ENCODE measurements around the gene NFATC1.

NFATC1 gene

GRCh38 chr18:79527656-79528315 is 132.1 kb downstream of the NFATC1 start:
- WGBS, 2 donors (ENCODE audit: extremely low coverage in 2 of 2, insufficient read length in 2 of 2, insufficient replicate concordance in 1 of 2) = no CpG with 5 or more reads among the region's 16 CpGs
- no peak for DNase-seq (ENCODE audit: low spot score)
- H3K14ac ChIP-seq (ENCODE audit: low read length) = no peak overlapping the region
- H3K36me3 ChIP-seq (replicated peaks in 1 of 2; ENCODE audit: control insufficient read depth in 2 of 2, insufficient read depth in 2 of 2, low read length in 2 of 2) = no peaks in the 10 kb centered on the region
- H3K79me1 ChIP-seq (ENCODE audit: low read depth, low read length) = no peaks in the 10 kb centered on the region
- H3K27ac ChIP-seq (replicated peaks; ENCODE audit: low read length) = no peak overlapping the region
- H2BK12ac ChIP-seq (ENCODE audit: low read length) = no peak overlapping the region
- no peaks in the 10 kb centered on the region for H3K9me3 ChIP-seq (replicated peaks in 1 of 2; ENCODE audit: control insufficient read depth in 2 of 2, insufficient read depth in 1 of 2, low read depth in 1 of 2, low read length in 2 of 2)
- no peak overlapping the region for H3K23ac ChIP-seq (ENCODE audit: low read depth, low read length, poor library complexity)
- H2AFZ ChIP-seq (ENCODE audit: low read length) = no peak overlapping the region
- H4K91ac ChIP-seq (ENCODE audit: low read depth, low read length, poor library complexity) = no peak overlapping the region
- H3K9ac ChIP-seq (ENCODE audit: low read depth, low read length, poor library complexity) = no peak overlapping the region
- H3K4me2 ChIP-seq (ENCODE audit: insufficient read depth, low read length, poor library complexity, severe bottlenecking) = no peak overlapping the region
- H2BK5ac ChIP-seq (ENCODE audit: low read length) = no peak overlapping the region
- H3K4me1 ChIP-seq (ENCODE audit: control insufficient read depth in 2 of 2, insufficient read depth in 1 of 2, low read depth in 1 of 2, low read length in 2 of 2) = no peaks in the 10 kb centered on the region
- H2BK120ac ChIP-seq (ENCODE audit: low read depth, low read length) = no peak overlapping the region
- H2BK15ac ChIP-seq (ENCODE audit: low read length) = no peak overlapping the region
- H4K8ac ChIP-seq (ENCODE audit: low read depth, low read length) = no peak overlapping the region
- no peak overlapping the region for H3K4me3 ChIP-seq (ENCODE audit: low read length in 2 of 2)
- no peak overlapping the region for H2AK5ac ChIP-seq (ENCODE audit: low read depth, low read length)
- peaks cover 0 to 20% (median 0%) of the 10 kb centered on the region in 3 experiments for H3K27me3 ChIP-seq (ENCODE audit: control insufficient read depth in 3 of 3, insufficient read depth in 3 of 3, low read depth in 1 of 3, low read length in 3 of 3)
- H3K4ac ChIP-seq (ENCODE audit: low read length) = no peak overlapping the region
- H3K18ac ChIP-seq (ENCODE audit: low read length) = peak overlapping the region; percentile 53

DNA sequence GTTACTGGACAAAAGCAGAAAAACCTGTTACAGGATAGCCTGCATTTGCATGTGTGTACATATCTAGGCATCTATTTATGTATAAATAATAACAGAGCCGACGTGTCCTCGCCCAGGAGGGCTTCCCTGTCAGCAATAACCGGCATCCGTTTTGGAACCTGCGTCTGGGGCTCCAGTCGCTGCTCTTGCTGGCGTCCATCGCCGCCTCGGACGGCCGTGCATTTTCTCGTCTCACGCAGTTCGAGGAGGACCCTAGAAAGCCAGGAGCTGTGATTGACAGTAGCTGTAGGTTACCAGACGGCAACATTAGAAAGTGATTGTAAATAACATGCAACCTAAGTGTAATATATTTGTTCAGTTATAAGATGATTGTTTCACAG is 132.6 kb downstream of the NFATC1 start:
- DNase-seq (ENCODE audit: low spot score) = no peak
- no peak overlapping the region for H2BK12ac ChIP-seq (ENCODE audit: low read length)
- WGBS, 2 donors (ENCODE audit: extremely low coverage in 2 of 2, insufficient read length in 2 of 2, insufficient replicate concordance in 1 of 2) = no CpG with 5 or more reads among the region's 17 CpGs
- H4K8ac ChIP-seq (ENCODE audit: low read depth, low read length) = no peak overlapping the region
- no peak overlapping the region for H3K4ac ChIP-seq (ENCODE audit: low read length)
- H3K79me1 ChIP-seq (ENCODE audit: low read depth, low read length) = no peaks in the 10 kb centered on the region
- no peak overlapping the region for H3K4me3 ChIP-seq (ENCODE audit: low read length in 2 of 2)
- no peak overlapping the region for H3K18ac ChIP-seq (ENCODE audit: low read length)
- H3K4me2 ChIP-seq (ENCODE audit: insufficient read depth, low read length, poor library complexity, severe bottlenecking) = no peak overlapping the region
- no peak overlapping the region for H2BK5ac ChIP-seq (ENCODE audit: low read length)
- H3K9ac ChIP-seq (ENCODE audit: low read depth, low read length, poor library complexity) = no peak overlapping the region
- H3K9me3 ChIP-seq (replicated peaks in 1 of 2; ENCODE audit: control insufficient read depth in 2 of 2, insufficient read depth in 1 of 2, low read depth in 1 of 2, low read length in 2 of 2) = no peaks in the 10 kb centered on the region
- no peaks in the 10 kb centered on the region for H3K36me3 ChIP-seq (replicated peaks in 1 of 2; ENCODE audit: control insufficient read depth in 2 of 2, insufficient read depth in 2 of 2, low read length in 2 of 2)
- H2AFZ ChIP-seq (ENCODE audit: low read length) = no peak overlapping the region
- H2BK15ac ChIP-seq (ENCODE audit: low read length) = no peak overlapping the region
- no peak overlapping the region for H3K27ac ChIP-seq (replicated peaks; ENCODE audit: low read length)
- H2BK120ac ChIP-seq (ENCODE audit: low read depth, low read length) = no peak overlapping the region
- H3K27me3 ChIP-seq (ENCODE audit: control insufficient read depth in 3 of 3, insufficient read depth in 3 of 3, low read depth in 1 of 3, low read length in 3 of 3) = peaks cover 0 to 25% (median 0%) of the 10 kb centered on the region in 3 experiments
- no peak overlapping the region for H4K91ac ChIP-seq (ENCODE audit: low read depth, low read length, poor library complexity)
- no peak overlapping the region for H3K23ac ChIP-seq (ENCODE audit: low read depth, low read length, poor library complexity)
- H3K4me1 ChIP-seq (ENCODE audit: control insufficient read depth in 2 of 2, insufficient read depth in 1 of 2, low read depth in 1 of 2, low read length in 2 of 2) = no peaks in the 10 kb centered on the region
- no peak overlapping the region for H3K14ac ChIP-seq (ENCODE audit: low read length)
- H2AK5ac ChIP-seq (ENCODE audit: low read depth, low read length) = no peak overlapping the region

DNA sequence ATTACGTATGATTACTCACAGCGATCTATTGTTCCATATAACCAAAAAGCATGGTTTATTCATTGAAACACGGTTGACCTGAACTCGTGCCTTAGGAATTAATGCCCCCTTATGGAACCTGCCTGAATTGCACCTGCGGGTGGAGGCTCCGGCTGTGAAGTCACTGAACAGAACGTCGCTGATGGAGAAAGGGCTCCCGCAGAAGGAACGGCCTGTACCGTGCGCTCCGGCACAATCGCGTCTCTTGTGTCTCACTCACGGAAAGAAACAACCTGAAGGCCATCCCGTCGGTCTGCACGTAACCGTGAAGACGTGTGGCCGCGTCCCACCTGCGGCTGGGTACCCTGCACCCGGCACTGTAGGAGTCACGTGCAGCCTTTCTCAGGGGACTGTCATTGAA is 133.1 kb downstream of the NFATC1 start:
- Histone ChIP-seq H3K27ac (replicated peaks; ENCODE audit: low read length) (no peak overlapping the region), H4K91ac (ENCODE audit: low read depth, low read length, poor library complexity) (no peak overlapping the region), H2BK12ac (ENCODE audit: low read length) (no peak overlapping the region), H3K4ac (ENCODE audit: low read length) (no peak overlapping the region), H3K23ac (ENCODE audit: low read depth, low read length, poor library complexity) (no peak overlapping the region), H3K9me3 (replicated peaks in 1 of 2; ENCODE audit: control insufficient read depth in 2 of 2, insufficient read depth in 1 of 2, low read depth in 1 of 2, low read length in 2 of 2) (no peaks in the 10 kb centered on the region), H3K4me1 (ENCODE audit: control insufficient read depth in 2 of 2, insufficient read depth in 1 of 2, low read depth in 1 of 2, low read length in 2 of 2) (no peaks in the 10 kb centered on the region), H2AFZ (ENCODE audit: low read length) (peak overlapping the region; percentile 25), H3K9ac (ENCODE audit: low read depth, low read length, poor library complexity) (no peak overlapping the region), H3K4me3 (ENCODE audit: low read length in 2 of 2) (no peak overlapping the region), H2BK15ac (ENCODE audit: low read length) (no peak overlapping the region), H3K14ac (ENCODE audit: low read length) (peak overlapping the region; percentile 25), H3K79me1 (ENCODE audit: low read depth, low read length) (no peaks in the 10 kb centered on the region), H2AK5ac (ENCODE audit: low read depth, low read length) (peak overlapping the region; percentile 6), H3K4me2 (ENCODE audit: insufficient read depth, low read length, poor library complexity, severe bottlenecking) (no peak overlapping the region), H3K18ac (ENCODE audit: low read length) (no peak overlapping the region), H2BK5ac (ENCODE audit: low read length) (no peak overlapping the region), H3K27me3 (ENCODE audit: control insufficient read depth in 3 of 3, insufficient read depth in 3 of 3, low read depth in 1 of 3, low read length in 3 of 3) (peaks cover 0 to 29% (median 0%) of the 10 kb centered on the region in 3 experiments), H2BK120ac (ENCODE audit: low read depth, low read length) (no peak overlapping the region), H4K8ac (ENCODE audit: low read depth, low read length) (no peak overlapping the region), H3K36me3 (replicated peaks in 1 of 2; ENCODE audit: control insufficient read depth in 2 of 2, insufficient read depth in 2 of 2, low read length in 2 of 2) (no peaks in the 10 kb centered on the region)
- no CpG with 5 or more reads among the region's 26 CpGs for WGBS, 2 donors (ENCODE audit: extremely low coverage in 2 of 2, insufficient read length in 2 of 2, insufficient replicate concordance in 1 of 2)
- peak; percentile 71 for DNase-seq (ENCODE audit: low spot score)

DNA sequence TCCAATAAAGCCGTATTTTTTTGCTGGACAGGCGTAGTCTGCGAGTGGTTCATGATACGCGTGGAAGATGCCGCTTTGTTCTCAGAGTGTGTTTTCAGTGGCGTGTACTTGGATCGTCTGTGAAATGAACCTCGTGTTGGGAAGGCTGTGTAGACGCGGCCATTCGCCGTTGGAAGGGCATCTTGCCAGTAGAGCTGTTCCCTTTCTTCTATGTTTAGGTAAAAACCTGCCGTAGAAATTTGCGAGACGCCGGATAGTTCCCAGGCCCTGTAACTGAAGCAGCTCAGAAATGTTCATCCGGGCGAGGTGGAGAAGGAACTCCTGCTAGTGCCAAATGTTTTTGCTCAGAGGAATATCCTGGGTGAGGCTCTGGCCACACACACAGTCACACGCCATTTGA is 133.6 kb downstream of the NFATC1 start:
- no peak overlapping the region for H3K18ac ChIP-seq (ENCODE audit: low read length)
- H2BK12ac ChIP-seq (ENCODE audit: low read length) = no peak overlapping the region
- H3K9ac ChIP-seq (ENCODE audit: low read depth, low read length, poor library complexity) = no peak overlapping the region
- peak overlapping the region; percentile 6 for H2AK5ac ChIP-seq (ENCODE audit: low read depth, low read length)
- no peak overlapping the region for H3K4ac ChIP-seq (ENCODE audit: low read length)
- H3K23ac ChIP-seq (ENCODE audit: low read depth, low read length, poor library complexity) = no peak overlapping the region
- no peak overlapping the region for H4K91ac ChIP-seq (ENCODE audit: low read depth, low read length, poor library complexity)
- H3K4me1 ChIP-seq (ENCODE audit: control insufficient read depth in 2 of 2, insufficient read depth in 1 of 2, low read depth in 1 of 2, low read length in 2 of 2) = no peaks in the 10 kb centered on the region
- peaks cover 0 to 33% (median 0%) of the 10 kb centered on the region in 3 experiments for H3K27me3 ChIP-seq (ENCODE audit: control insufficient read depth in 3 of 3, insufficient read depth in 3 of 3, low read depth in 1 of 3, low read length in 3 of 3)
- no peak overlapping the region for H3K27ac ChIP-seq (replicated peaks; ENCODE audit: low read length)
- no peak overlapping the region for H4K8ac ChIP-seq (ENCODE audit: low read depth, low read length)
- H2BK120ac ChIP-seq (ENCODE audit: low read depth, low read length) = no peak overlapping the region
- peak overlapping the region; percentile 25 for H3K14ac ChIP-seq (ENCODE audit: low read length)
- H2BK5ac ChIP-seq (ENCODE audit: low read length) = no peak overlapping the region
- H3K4me2 ChIP-seq (ENCODE audit: insufficient read depth, low read length, poor library complexity, severe bottlenecking) = no peak overlapping the region
- H3K79me1 ChIP-seq (ENCODE audit: low read depth, low read length) = no peaks in the 10 kb centered on the region
- no peaks in the 10 kb centered on the region for H3K36me3 ChIP-seq (replicated peaks in 1 of 2; ENCODE audit: control insufficient read depth in 2 of 2, insufficient read depth in 2 of 2, low read length in 2 of 2)
- no CpG with 5 or more reads among the region's 20 CpGs for WGBS, 2 donors (ENCODE audit: extremely low coverage in 2 of 2, insufficient read length in 2 of 2, insufficient replicate concordance in 1 of 2)
- no peak overlapping the region for H2BK15ac ChIP-seq (ENCODE audit: low read length)
- H3K9me3 ChIP-seq (replicated peaks in 1 of 2; ENCODE audit: control insufficient read depth in 2 of 2, insufficient read depth in 1 of 2, low read depth in 1 of 2, low read length in 2 of 2) = no peaks in the 10 kb centered on the region
- no peak overlapping the region for H2AFZ ChIP-seq (ENCODE audit: low read length)
- H3K4me3 ChIP-seq (ENCODE audit: low read length in 2 of 2) = no peak overlapping the region
- DNase-seq (ENCODE audit: low spot score) = no peak

All from neuronal stem cell (in vitro differentiated cells).